H54 (cell line): ENCODE measurements around the gene TXNDC15.

Experiments used
- DNase-seq: peaks from one replicate; pipeline ENCODE4 v3.0.0; 2011; ENCODE audit warnings: low spot score, mixed read lengths; ENCODE audit not compliant: insufficient read length
- FAIRE-seq: peaks from 3 replicates; lab custom pipeline; 2011; peaks lifted over from hg19 to GRCh38; lab: Jason Lieb, UNC
- POLR2A ChIP-seq: IDR thresholded peaks from 2 replicates; pipeline ENCODE4 v1.6.1; 2011; ENCODE audit warnings: low read depth, mild to moderate bottlenecking, low read length

Gene TXNDC15

DNA sequence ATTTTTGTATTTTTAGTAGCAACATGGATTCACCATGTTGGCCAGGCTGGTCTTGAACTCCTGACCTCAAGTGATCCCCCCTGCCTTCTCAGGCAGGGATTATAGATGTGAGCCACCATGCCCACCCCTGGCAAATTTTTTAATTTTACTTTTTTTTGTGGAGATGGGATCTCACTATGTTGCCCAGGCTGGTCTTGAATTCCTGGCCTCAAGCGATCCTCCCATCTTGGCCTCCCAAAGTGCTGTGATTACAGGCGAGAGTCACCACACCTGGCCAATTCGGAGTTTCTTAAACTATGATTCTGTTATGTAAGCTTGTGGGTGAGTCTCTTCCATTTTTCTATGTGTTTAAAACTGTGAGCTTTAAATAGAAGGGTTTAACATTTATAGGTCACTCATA, 58.3 kb downstream of the TXNDC15 start:
- no peak for TF ChIP-seq POLR2A
- no peak for FAIRE-seq
- DNase-seq = no peak

DNA sequence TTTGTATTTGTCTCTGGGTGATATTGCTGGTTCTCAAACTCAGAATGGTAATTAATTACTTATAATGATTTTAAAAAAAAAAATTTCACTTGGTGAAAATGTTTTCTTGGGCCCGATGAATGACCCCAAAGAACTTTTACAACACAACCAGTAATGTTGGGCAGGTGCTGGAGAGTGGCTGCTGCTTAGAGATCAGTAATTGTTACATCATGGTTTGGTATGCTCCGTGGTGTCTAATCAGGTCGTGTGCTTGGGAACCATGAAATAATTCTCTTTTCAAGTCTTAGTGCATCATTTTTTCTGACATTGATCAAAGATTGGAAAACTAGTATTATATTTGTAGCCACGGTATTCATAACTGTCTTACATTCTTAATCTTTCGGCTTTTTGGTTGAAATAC, 60.0 kb downstream of the TXNDC15 start:
- DNase-seq (no peak), FAIRE-seq (no peak)
- TF ChIP-seq POLR2A = no peak

DNA sequence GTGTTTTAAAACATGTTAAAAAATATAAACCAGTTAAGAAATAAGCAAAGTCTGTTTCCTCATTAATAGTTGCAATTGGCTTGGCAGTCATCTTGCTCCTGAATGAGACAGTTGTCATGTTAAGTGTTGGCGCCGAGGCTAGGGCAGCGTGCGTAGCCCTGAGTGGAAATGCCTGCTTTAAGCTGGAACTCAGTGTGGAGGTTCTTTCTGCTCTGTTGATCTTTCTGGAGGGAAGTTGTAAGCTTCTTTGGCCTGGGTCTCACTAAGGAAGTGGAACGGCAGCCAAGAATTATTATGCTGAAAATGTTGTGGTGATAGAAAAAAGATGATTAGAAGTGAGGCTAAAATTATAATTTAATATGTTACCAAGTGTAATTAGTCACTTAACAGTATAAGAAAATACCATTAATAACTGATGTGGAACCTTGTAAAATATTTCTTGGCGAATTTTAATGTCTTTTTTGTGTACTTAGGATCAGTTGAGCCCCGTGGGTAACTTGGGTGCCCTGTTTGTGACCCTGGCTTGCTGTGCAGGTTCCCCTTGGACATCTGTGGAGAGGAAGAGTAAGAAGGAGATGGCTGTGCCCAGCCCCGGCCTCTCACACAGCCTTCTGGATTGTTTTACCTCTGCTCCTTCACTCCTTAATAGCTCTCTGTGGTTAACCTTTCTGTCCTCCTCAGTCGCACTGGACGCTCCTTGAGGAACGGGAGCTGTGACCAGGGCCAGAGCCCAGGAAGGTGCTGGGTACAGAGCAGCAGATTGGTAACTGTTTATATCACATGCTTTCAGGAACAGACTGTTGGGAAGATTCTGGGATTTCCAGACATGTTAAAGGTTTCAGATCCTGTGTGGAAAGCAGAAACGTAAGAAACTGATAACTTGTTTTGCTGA, 61.8 kb downstream of the TXNDC15 start:
- DNase-seq (no peak), FAIRE-seq (no peak)
- no peak for TF ChIP-seq POLR2A

DNA sequence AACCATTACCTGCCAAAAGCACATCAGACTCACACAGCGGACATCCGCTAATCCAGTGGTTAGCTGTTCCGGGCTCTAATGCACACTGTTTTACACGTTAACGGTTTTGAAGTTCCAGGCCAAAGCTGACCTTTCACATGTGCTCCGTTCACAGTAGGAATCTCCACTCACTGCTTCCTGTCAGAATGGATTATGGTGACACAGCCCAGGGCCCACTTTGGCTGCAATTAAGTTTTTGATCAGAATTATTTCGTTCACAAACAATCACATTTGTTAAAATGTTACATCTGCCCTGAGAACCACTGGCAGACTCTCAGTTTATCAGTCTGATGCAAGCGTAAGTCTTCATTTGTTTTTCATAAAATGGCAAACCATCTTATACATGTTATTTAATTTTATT, 63.4 kb downstream of the TXNDC15 start:
- DNase-seq = no peak
- no peak for FAIRE-seq
- TF ChIP-seq POLR2A = no peak

DNA sequence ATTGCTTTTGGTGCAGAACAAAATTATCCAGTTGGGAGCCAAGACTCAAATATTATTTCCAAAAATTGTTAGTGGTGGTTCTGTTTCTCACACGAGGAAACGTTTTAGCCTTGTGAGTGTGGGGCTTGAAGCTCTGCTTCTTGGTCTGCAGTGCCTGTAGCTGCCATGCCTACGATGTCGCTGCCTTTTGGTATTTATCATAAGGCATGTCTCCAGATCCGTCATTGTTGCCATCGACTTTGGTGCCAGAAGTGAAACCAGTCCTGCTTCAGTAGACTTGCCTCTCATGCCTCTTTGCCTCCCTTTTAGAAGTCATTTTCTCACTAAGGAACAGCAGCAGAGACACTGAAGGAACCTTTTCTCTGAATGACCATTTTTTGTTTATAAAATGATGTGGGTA, 63.9 kb downstream of the TXNDC15 start:
- TF ChIP-seq POLR2A = no peak
- DNase-seq (no peak), FAIRE-seq (no peak)

DNA sequence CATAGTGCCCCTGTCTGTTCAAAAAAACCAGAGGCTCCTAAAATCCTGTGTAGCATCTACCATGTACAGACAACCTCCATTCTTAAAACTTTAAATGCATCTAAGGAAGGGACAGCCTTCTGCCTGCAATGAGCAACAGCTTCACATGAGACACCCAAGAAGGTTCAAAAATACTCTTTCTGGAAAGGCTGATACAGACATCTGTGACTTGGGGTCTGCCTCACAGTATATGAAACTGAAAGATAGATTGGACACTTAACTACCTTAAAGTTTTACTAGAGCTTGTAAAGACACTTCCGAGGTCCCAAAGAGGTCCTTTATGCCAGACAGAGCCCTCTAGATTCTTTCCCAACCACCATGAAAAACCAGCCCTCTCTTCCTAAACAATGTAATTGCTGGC, 65.3 kb downstream of the TXNDC15 start:
- DNase-seq (no peak), FAIRE-seq (no peak)
- TF ChIP-seq POLR2A = no peak

DNA sequence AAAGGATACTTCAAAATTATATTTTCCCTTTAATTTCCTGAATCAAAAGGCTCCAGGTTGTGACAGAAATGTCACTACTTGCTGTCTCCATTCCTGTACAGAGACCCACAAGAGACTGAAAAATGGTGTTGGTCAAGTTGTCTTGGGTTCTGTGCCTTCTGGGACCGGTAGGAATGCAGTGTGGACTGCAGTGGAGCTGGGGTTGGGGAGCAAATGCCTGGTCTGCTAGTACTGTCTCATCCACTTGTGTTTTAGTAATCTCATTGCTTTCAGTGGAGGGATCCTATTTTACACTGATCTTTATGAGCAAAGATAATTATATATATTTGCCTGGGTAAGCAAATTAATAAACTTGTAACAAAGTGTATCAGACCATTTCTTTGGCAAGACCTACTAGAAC, 69.4 kb downstream of the TXNDC15 start:
- DNase-seq (no peak), FAIRE-seq (no peak)
- TF ChIP-seq POLR2A = no peak

DNA sequence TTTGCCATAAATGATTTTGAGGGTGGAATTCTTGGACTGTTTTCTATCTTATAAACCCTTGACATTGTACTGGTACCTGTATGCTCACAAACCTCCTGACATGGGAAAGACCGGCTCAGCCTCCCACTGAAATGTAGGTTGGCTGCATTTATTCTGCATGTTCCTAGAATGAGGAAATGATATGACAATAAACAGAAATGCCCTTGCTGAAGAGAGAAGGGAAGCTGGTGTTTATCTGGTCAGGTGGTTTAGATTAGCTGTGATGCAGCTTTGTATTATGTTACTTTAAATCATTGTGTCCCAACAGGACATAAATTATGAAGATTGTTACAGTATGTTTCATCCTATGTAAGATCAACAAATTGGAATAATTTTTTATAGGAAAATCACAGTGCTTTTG, 70.5 kb downstream of the TXNDC15 start:
- TF ChIP-seq POLR2A = no peak
- DNase-seq (no peak), FAIRE-seq (no peak)

DNA sequence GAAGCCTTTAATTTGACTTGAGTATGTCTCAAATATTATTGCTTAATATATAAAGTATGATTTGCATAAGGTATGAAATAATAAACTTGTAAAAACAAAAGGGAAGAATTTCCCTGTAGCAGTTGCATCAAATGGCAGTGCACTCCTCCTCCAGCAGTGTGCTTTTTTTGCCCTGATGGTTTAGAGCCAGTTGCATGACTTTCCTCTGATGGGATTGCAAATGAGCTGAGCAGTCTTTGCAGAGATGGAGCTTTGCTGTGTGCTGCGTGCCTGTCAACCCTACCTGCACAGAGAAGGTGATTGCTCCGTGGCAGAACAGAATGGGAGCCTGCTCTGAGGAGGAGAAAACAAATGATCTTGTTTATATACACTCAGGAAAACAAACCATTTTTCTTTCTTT, 70.9 kb downstream of the TXNDC15 start:
- DNase-seq (no peak), FAIRE-seq (no peak)
- TF ChIP-seq POLR2A = no peak

DNA sequence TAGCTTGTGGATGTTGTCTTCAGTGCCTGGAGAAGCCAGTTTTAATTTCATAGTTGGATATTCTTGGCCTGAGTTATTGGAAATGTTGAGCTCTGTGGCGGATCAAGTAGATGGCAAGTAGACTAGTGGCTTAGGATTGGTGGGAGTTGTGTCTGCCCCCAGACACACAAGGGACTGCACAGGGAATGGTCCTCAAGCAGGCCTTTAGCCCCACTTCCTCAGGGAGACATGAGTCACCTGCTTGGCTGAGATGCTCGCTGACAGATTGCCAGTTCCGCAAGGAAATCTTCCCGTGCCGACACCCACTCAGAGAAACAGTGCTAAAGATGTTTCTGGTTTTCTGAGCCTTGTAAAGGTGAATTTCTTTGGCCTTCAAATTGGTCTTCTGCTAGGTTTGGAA, 74.7 kb downstream of the TXNDC15 start:
- TF ChIP-seq POLR2A = no peak
- peak; percentile 33 for FAIRE-seq
- DNase-seq = no peak

DNA sequence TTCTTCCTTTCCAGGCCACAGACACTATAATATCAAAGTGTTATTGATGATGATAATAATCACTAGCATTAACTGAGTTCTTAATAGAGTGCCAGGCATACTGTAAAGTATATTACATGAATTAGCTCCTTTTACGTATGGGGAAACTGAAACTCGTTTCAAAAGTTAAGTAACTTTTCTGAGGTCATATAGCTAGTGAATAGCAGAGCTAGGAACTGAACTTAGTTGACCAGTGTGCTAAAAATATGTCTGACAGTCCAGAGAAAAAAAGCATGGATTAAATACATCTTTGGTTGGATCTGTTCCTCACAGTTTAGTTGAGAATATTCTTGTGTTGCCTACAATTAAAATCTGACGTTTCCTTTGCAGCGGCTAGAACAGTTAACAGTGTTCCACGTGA, 75.1 kb downstream of the TXNDC15 start:
- DNase-seq = no peak
- no peak for TF ChIP-seq POLR2A
- no peak for FAIRE-seq
